H1 (cell line): ENCODE data around the gene TAF6. TPM values are rescaled to one million over a fixed set of nuclear protein-coding genes. Genes with fewer than 3 reads are reported as not detected.

Experiments used
- HDAC6 ChIP-seq: IDR thresholded peaks from one replicate; pipeline ENCODE4 v1.7.1; 2012; ENCODE audit warnings: low read depth, mild to moderate bottlenecking, inconsistent platforms, low read length, moderate library complexity
- MAX ChIP-seq: IDR thresholded peaks from 2 replicates; pipeline ENCODE4 v1.6.1; 2012; ENCODE audit warnings: inconsistent platforms
- NRF1 ChIP-seq: IDR thresholded peaks from 2 replicates; pipeline ENCODE4 v1.6.1; 2011; ENCODE audit warnings: mild to moderate bottlenecking, low read depth, low read length, improper control_type of control experiment
- RBBP5 ChIP-seq: IDR thresholded peaks from 2 replicates; pipeline ENCODE4 v1.7.1; 2012; ENCODE audit warnings: low read depth, mild to moderate bottlenecking, inconsistent platforms, low read length, moderate library complexity, borderline replicate concordance
- RXRA ChIP-seq: IDR thresholded peaks from 2 replicates; pipeline ENCODE4 v1.6.1; 2011; ENCODE audit warnings: low read depth, mild to moderate bottlenecking, low read length, moderate library complexity; ENCODE audit not compliant: insufficient read depth
- TEAD4 ChIP-seq: IDR thresholded peaks from 2 replicates; pipeline ENCODE4 v1.6.1; 2012; ENCODE audit warnings: low read depth, low read length, inconsistent platforms, mixed read lengths
- polyA plus RNA-seq, 7 experiments: library from polyadenylated mRNA; depleted of rRNA in 3 of 7; stranded (reverse) in 5 of 7; unstranded in 2 of 7; fragments of >200 nt in 5 of 7; fragments of 200-250 nt in 2 of 7; gene quantifications; 1 replicate in 5 of 7; 2 replicates in 1 of 7; 4 replicates in 1 of 7; pipeline versions ENCODE4 v1.2.1 to v1.2.3, GENCODE V29; 2011 to 2013; ENCODE audit warnings: missing spikeins in 2 of 7, mixed read lengths in 2 of 7
- total RNA-seq: library from RNA; stranded (reverse); fragmentation: NEBNext Ultra II Directional; extraction: Animal tissue kit (Norgen Biotek cat#: 25700); gene quantifications from 2 replicates; pipeline ENCODE4 v1.2.1, GENCODE V29; 2021

The TAF6 gene
- total and polyA plus RNA-seq, 2 of the 8 experiments (the other 6 are each of a cell fraction or from before 2014, with no cell fraction given): 66.7 to 101 TPM

GRCh38 chr7:100089458-100090196 lies 29.5 kb downstream of the TAF6 start (continued):
- TF ChIP-seq RBBP5 (no peak), MAX (no peak), NRF1 (no peak), HDAC6 (no peak), RXRA (no peak), TEAD4 (no peak)
